HG03175 (cell line): Measurements from ENCODE around the gene TMEM233.
"Not testable (repeated sequence)": the region's sequence is repeated elsewhere in the genome, so short reads cannot be mapped to it uniquely, and the experiment has no call there.

Experiments
- ATAC-seq: cut with Tn5 transposase; IDR thresholded peaks from one replicate; pipeline ENCODE4 v1.9.1; 2021; ENCODE audit warnings: mild to moderate bottlenecking, moderate library complexity; ENCODE audit not compliant: unreplicated experiment

The TMEM233 gene

DNA sequence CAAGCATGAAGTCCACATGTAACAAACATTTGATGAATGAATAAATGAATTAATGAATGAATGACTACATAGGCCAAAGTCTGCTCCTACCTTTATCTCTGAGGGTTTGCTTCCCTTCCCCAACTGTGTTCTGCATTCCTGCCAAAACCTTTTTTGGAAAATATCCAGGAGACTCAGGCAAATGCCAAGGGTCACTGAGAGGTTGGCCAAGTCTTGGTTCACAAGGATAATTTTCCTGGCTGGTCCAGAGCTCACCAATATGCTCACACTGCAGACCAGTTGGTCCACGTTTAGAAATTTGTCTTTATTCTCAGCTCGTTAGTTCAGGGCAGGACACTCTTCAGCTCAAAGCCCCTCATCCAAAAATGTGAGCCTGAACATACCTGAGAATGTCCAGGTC, 10.2 kb downstream of the TMEM233 start:
- no peak for ATAC-seq

DNA sequence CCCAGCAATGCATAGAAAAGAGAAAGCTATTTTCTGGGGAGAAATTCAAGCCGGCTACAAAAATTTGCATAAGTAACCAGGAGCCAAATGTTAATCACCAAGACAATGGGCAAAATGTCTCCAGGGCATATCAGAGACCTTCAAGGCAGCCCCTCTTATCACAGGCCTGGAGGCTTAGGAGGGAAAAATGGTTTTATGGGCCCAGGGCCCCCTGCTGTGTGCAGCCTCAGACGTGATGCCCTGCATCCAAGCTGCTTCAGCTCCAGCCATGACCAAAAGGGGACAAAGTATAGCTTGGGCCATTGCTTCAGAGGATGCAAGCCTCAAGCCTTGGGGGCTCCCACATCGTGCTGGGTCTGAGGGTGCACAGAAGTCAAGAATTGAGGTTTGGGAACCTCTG, 15.8 kb downstream of the TMEM233 start:
- no peak for ATAC-seq

DNA sequence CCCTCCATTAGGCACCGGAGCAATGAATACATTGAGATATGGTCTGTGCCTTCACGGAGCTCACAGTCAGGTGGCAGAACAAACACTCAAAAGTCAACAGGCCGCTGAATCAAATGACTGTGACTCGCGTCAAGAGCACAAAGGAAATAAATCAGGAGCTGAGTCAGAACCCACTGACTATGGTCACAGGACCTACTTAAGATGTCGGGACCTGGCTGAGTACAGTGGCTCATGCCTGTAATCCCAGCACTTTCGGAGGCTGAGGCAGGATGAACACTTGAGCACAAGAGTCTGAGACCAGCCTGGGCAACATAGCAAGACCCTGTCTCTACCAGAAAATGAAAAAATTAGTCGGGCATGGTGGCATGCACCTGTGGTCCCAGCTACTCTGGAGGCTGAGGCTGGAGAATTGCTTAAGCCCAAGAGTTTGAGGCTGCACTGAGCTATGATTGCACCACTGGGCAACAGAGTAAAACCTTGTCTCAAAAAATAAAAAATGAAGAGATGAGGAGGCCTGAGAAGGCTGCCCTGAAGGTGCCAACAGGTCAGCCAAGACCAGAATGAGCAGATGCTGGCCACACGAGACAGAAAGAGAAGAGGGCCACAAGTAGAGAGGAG, 19.9 kb downstream of the TMEM233 start:
- ATAC-seq, result no peak

GRCh38 chr12:119614705-119615104, 21.1 kb downstream of the TMEM233 start:
- no peak for ATAC-seq

GRCh38 chr12:119615518-119616475, 22.2 kb downstream of the TMEM233 start:
- no peak for ATAC-seq

GRCh38 chr12:119618328-119618896, 24.8 kb downstream of the TMEM233 start:
- not testable (repeated sequence) for ATAC-seq

DNA sequence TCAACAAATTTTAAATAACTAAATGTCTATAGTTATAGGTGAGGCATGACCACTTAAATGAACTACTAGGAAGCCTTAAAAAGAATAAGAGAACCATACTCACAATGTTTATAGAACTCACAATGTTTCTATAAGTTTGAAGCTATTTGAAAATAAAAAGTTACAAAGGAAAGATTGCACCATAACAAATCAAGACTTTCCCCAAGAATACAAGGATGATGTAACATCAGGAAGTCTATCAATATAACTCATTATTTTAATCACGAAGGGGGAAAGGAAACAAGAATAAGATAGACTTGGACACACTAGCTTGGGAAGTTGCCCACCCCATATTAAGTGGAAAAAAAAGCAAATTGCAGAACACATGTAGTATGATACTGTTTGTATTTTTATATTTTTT, 26.9 kb downstream of the TMEM233 start:
- ATAC-seq, result no peak

GRCh38 chr12:119621878-119622277, 28.3 kb downstream of the TMEM233 start:
- ATAC-seq, result no peak

- ATAC-seq, result no peak
Measured at GRCh38 chr12:119624966-119625365, 31.4 kb downstream of the TMEM233 start.

GRCh38 chr12:119627019-119627643, 33.6 kb downstream of the TMEM233 start:
- ATAC-seq, result no peak

- no peak for ATAC-seq
Measured at GRCh38 chr12:119627686-119628085, 34.1 kb downstream of the TMEM233 start.

GRCh38 chr12:119630223-119630780, 36.7 kb downstream of the TMEM233 start:
- ATAC-seq, result no peak

- ATAC-seq, result no peak
Measured at GRCh38 chr12:119630962-119631550, 37.5 kb downstream of the TMEM233 start.

GRCh38 chr12:119631930-119632678, 38.5 kb downstream of the TMEM233 start:
- ATAC-seq, result no peak

DNA sequence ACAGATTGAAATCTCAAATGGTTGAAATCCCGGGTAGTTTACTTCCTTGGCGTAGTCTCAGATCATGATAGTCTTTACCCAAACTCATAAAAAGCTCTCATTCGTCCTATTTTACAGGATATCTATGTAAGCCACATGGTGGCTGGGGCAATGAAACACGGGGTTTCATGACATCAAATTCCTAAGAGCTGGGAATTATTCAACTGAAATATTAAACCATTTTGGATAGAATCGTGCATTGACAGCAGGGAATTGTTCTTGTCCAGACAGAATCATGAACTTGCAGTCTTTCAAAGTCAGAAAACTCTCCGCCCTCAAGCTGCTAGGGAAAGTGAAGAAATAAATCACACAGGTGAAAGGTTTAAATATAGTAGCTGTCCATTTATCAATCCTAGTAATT, 41.2 kb downstream of the TMEM233 start:
- ATAC-seq, result no peak

DNA sequence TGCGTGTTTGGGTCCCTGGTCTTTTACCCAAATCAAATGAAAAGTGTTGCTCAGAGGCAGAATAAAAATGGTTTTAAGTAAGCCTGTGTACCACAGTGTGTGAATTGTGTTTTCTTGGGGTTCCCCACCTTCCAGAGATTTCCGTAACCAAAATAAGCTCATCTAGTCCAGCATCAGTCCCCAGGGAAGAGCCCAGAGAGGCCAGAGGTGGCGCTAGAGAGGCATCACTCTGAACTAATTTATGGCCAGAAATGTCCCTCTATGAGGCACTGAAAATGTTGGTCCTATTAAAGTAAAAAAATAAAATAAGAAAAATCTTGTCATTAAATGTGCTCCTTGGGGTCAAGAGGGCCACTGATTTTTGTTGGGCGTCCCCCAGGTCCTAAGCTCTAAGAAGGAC, 49.4 kb downstream of the TMEM233 start:
- no peak for ATAC-seq

GRCh38 chr12:119644930-119645329, 51.4 kb downstream of the TMEM233 start:
- no peak for ATAC-seq

GRCh38 chr12:119645535-119646059, 52.0 kb downstream of the TMEM233 start:
- no peak for ATAC-seq

- no peak for ATAC-seq
Measured at GRCh38 chr12:119649202-119649808, 55.7 kb downstream of the TMEM233 start.
